Panc1 (cell line): Measurements from ENCODE around the gene ABAT.

Experiments
- CTCF ChIP-seq: fragments of 450-650 bp; IDR thresholded peaks from 2 replicates; pipeline ENCODE4 v1.5.1; 2017; ENCODE audit warnings: mild to moderate bottlenecking
- POLR2AphosphoS5 ChIP-seq: IDR thresholded peaks from 2 replicates; pipeline ENCODE4 v1.6.1; 2012; ENCODE audit warnings: mild to moderate bottlenecking, low read depth, low read length, moderate library complexity
- REST ChIP-seq, 2 experiments: IDR thresholded peaks; 2 replicates each; pipeline ENCODE4 v1.6.1; 2011 to 2012; ENCODE audit warnings: low read depth in 2 of 2, control low read depth in 1 of 2, low read length in 1 of 2, mild to moderate bottlenecking in 1 of 2, moderate library complexity in 1 of 2; ENCODE audit not compliant: insufficient read depth in 1 of 2

- no peak for TF ChIP-seq CTCF
- TF ChIP-seq REST (IDR thresholded peaks at IDR 0.05; ENCODE audit: insufficient read depth in 1 of 2, low read depth in 2 of 2, low read length in 1 of 2), result no peak
- no peak for TF ChIP-seq POLR2AphosphoS5
Observed at GRCh38 chr16:8686031-8686621, 11.7 kb downstream of the ABAT start.
